Erythroblast (primary cell): ENCODE data around the gene GNB1L.

Experiments used
- GATA1 ChIP-seq: IDR thresholded peaks from 2 replicates; pipeline ENCODE4 v1.6.1; 2011; ENCODE audit warnings: low read depth, mild to moderate bottlenecking, control low read depth, low read length, moderate library complexity
- POLR2A ChIP-seq: IDR thresholded peaks from 2 replicates; pipeline ENCODE4 v1.6.1; 2011; ENCODE audit warnings: mild to moderate bottlenecking, low read length

DNA sequence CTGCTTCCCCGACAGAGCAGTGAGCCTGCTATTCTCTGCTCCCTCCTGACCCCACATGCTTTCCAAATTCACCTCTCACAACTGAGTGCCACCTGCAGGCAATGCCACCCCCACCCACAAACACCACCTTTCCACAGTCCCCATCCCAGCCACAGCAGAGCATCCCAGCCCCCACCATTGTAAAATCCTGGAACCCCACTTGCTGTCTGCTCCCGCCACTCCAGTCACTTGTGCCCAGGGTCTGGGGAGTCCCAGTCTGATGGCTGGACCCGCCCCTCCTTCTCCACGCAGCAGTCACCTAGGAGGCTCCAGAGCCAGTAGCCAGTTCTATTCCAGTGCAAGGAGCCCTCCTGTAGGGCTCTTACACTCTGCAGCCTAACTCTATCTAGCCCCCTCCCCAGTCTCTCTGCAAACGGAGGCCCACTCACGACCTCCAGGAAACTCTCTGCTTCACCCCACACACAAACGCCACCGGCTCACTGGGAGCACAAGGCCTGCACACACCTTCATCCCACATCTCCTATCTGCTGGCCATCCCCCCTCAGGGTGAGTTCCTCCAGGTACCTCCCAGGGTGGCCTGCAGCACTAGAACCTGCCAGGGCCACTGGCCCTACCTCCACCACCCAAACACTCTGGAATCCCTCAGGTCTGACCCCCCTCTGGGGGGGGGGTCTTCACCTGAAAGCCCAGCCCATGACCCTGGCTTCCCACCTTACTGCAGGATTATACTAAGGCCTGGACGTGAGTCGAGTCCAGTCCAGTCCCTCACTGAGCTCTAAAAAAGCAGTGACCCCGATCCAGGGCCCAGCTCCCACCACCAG is 1.4 kb downstream of the GNB1L start:
- TF ChIP-seq POLR2A = no peak
- TF ChIP-seq GATA1 = no peak
